IMR-90 (cell line): Measurements from ENCODE around the gene RNF32. TPM values are rescaled to one million over a fixed set of nuclear protein-coding genes. Genes with fewer than 3 reads are reported as not detected.

ENCODE experiments used
- ATAC-seq: fragments of 200-7000 bp; cut with Tn5 transposase; 2 replicates; pipeline ENCODE4 v1.9.1; 2020; ENCODE audit warnings: low read depth, mild to moderate bottlenecking, moderate library complexity
- BruUV-seq: library from RNA; stranded (reverse); fragments of 400-500 nt; replicated peaks from 2 replicates; lab custom pipeline; 2021; lab: Mats Ljungman, UMichigan
- CTCF ChIA-PET: fragments of 300-600 bp; formaldehyde crosslinking; extraction: SDS; loops from one replicate; lab custom pipeline; 2021; ENCODE audit warnings: antibody characterized with exemption; lab: Yijun Ruan, JAX
- POLR2A ChIA-PET: fragments of 300-600 bp; sonication (Branson Sonifier 250); formaldehyde crosslinking; loops from one replicate; lab custom pipeline; 2022; ENCODE audit warnings: antibody characterized with exemption; ENCODE audit not compliant: unreplicated experiment; lab: Charles Lee
- DNase-seq: peaks from one replicate; pipeline ENCODE4 v3.0.0; 2013
- H2AFZ ChIP-seq: replicated peaks from 2 replicates; pipeline ENCODE3; 2013; ENCODE audit warnings: low read length, mild to moderate bottlenecking; ENCODE audit not compliant: poor library complexity
- H2AK5ac ChIP-seq: 2 replicates; pipeline ENCODE4 v1.6.1; 2013; ENCODE audit warnings: low read depth, low read length, inconsistent platforms
- H2AK9ac ChIP-seq: replicated peaks from 2 replicates; pipeline ENCODE3; 2013; ENCODE audit warnings: mild to moderate bottlenecking, low read depth, low read length, moderate library complexity; ENCODE audit not compliant: poor library complexity
- H2BK120ac ChIP-seq: 2 replicates; pipeline ENCODE4 v1.6.1; 2013; ENCODE audit warnings: low read depth, low read length, inconsistent platforms
- H2BK15ac ChIP-seq: 3 replicates; pipeline ENCODE4 v1.6.1; 2013; ENCODE audit warnings: low read depth, low read length, inconsistent platforms
- H2BK20ac ChIP-seq: 2 replicates; pipeline ENCODE4 v1.6.1; 2013; ENCODE audit warnings: low read depth, mild to moderate bottlenecking, inconsistent platforms, low read length, moderate library complexity
- H2BK5ac ChIP-seq: 2 replicates; pipeline ENCODE4 v1.6.1; 2013; ENCODE audit warnings: mild to moderate bottlenecking, low read depth, low read length, inconsistent platforms; ENCODE audit not compliant: poor library complexity, severe bottlenecking
- H3K14ac ChIP-seq: replicated peaks from 2 replicates; pipeline ENCODE4 v1.6.1; 2013; ENCODE audit warnings: low read depth, low read length, inconsistent platforms
- H3K18ac ChIP-seq: 2 replicates; pipeline ENCODE4 v1.6.1; 2013; ENCODE audit warnings: low read depth, low read length, control low read depth
- H3K23ac ChIP-seq: 2 replicates; pipeline ENCODE4 v1.6.1; 2013; ENCODE audit warnings: low read depth, low read length, inconsistent platforms
- H3K27ac ChIP-seq: 2 replicates; pipeline ENCODE4 v1.5.1; 2013; ENCODE audit warnings: mild to moderate bottlenecking, control low read depth, low read length; ENCODE audit not compliant: insufficient read depth
- H3K27me3 ChIP-seq: 2 replicates; pipeline ENCODE4 v1.6.1; 2013; ENCODE audit warnings: low read length; ENCODE audit not compliant: control insufficient read depth, insufficient read depth
- H3K36me3 ChIP-seq: 2 replicates; pipeline ENCODE4 v1.6.1; 2013; ENCODE audit warnings: low read length, mixed read lengths; ENCODE audit not compliant: control insufficient read depth, insufficient read depth
- H3K4ac ChIP-seq: 2 replicates; pipeline ENCODE4 v1.6.1; 2013; ENCODE audit warnings: low read depth, low read length, inconsistent platforms
- H3K4me1 ChIP-seq: 2 replicates; pipeline ENCODE4 v1.6.1; 2013; ENCODE audit warnings: low read length, mixed read lengths; ENCODE audit not compliant: control insufficient read depth, insufficient read depth
- H3K4me2 ChIP-seq: 2 replicates; pipeline ENCODE4 v1.6.1; 2013; ENCODE audit warnings: low read depth, mild to moderate bottlenecking, control low read depth, low read length, moderate library complexity
- H3K4me3 ChIP-seq: 2 replicates; pipeline ENCODE4 v1.5.1; 2013; ENCODE audit warnings: low read depth, mild to moderate bottlenecking, control low read depth, low read length, moderate library complexity; ENCODE audit not compliant: insufficient read depth
- H3K56ac ChIP-seq: 2 replicates; pipeline ENCODE4 v1.6.1; 2013; ENCODE audit warnings: low read length, inconsistent platforms; ENCODE audit not compliant: insufficient read depth; ENCODE audit errors: extremely low read depth
- H3K79me1 ChIP-seq, 2 experiments: 2 replicates each; pipeline ENCODE4 v1.6.1; 2013; ENCODE audit warnings: low read length in 2 of 2, inconsistent platforms in 1 of 2, low read depth in 1 of 2
- H3K9ac ChIP-seq: 2 replicates; pipeline ENCODE4 v1.6.1; 2013; ENCODE audit warnings: low read depth, low read length, control low read depth
- H3K9me1 ChIP-seq: 2 replicates; pipeline ENCODE4 v1.6.1; 2013; ENCODE audit warnings: low read length, inconsistent platforms; ENCODE audit not compliant: insufficient read depth
- H3K9me3 ChIP-seq: 2 replicates; pipeline ENCODE4 v1.6.1; 2013; ENCODE audit warnings: low read length; ENCODE audit not compliant: control insufficient read depth, insufficient read depth
- H4K20me1 ChIP-seq: 2 replicates; pipeline ENCODE4 v1.6.1; 2013; ENCODE audit warnings: low read length, inconsistent platforms; ENCODE audit not compliant: insufficient read depth
- H4K5ac ChIP-seq: 2 replicates; pipeline ENCODE4 v1.6.1; 2013; ENCODE audit warnings: mild to moderate bottlenecking, low read depth, low read length, control low read depth
- H4K8ac ChIP-seq, 2 experiments: 2 replicates each; pipeline ENCODE4 v1.6.1; 2013; ENCODE audit warnings: low read depth in 2 of 2, low read length in 2 of 2, control low read depth in 1 of 2, inconsistent platforms in 1 of 2
- H4K91ac ChIP-seq: 2 replicates; pipeline ENCODE4 v1.6.1; 2013; ENCODE audit warnings: low read depth, low read length, inconsistent platforms; ENCODE audit not compliant: insufficient read depth
- CHD1 ChIP-seq: IDR thresholded peaks from 2 replicates; pipeline ENCODE4 v1.6.1; 2012; ENCODE audit warnings: low read depth, low read length, improper control_type of control experiment
- USF2 ChIP-seq: fragments of 150-350 bp; IDR thresholded peaks from 2 replicates; pipeline ENCODE4 v1.6.1; 2017; ENCODE audit warnings: mild to moderate bottlenecking, antibody characterized with exemption, low read length, low read depth
- WGBS, 2 experiments: methylation state at CpG; one replicate each; pipeline versions ENCODE4 v1.1.5 to v1.1.7; 2013; ENCODE audit warnings: missing lambda C conversion rate in 2 of 2; ENCODE audit not compliant: insufficient read length in 1 of 2; ENCODE audit errors: extremely low coverage in 2 of 2; 5-methylcytosine and 5-hydroxymethylcytosine counted together
- dilution Hi-C: fragments of 300-500 bp; cut with HindIII; formaldehyde crosslinking; loops from one replicate; pipeline ENCODE4 v1.14.3; 2018; ENCODE audit warnings: low sequenced_read_pairs; ENCODE audit not compliant: unreplicated experiment
- in situ Hi-C: fragments of 300-500 bp; cut with MboI; formaldehyde crosslinking; loops from 3 replicates; pipeline ENCODE4 v1.14.3; 2019; ENCODE audit warnings: low sequenced_read_pairs, inconsistent platforms, mixed read lengths
- intact Hi-C: fragments of 100-400 bp; cut with micrococcal nuclease; formaldehyde crosslinking; loops from 2 replicates; pipeline ENCODE4 v1.10.0; 2022
- polyA plus RNA-seq, 3 experiments: library from polyadenylated mRNA; depleted of rRNA; stranded (reverse); fragments of >200 nt; gene quantifications; 2 replicates each; pipeline ENCODE4 v1.2.3, GENCODE V29; 2012; ENCODE audit warnings: low replicate concordance in 1 of 3
- total RNA-seq: library from RNA; depleted of rRNA; stranded (reverse); fragments of >200 nt; gene quantifications from 2 replicates; pipeline ENCODE4 v1.2.3, GENCODE V29; 2012

The RNF32 gene
- total and polyA plus RNA-seq, 2 of the 4 experiments (the other 2 are of a cell fraction), result 0.36 to 0.63 TPM

- no peak overlapping the region for H2BK5ac ChIP-seq
- ATAC-seq (no peak), DNase-seq (no peak)
- no peak overlapping the region for H3K4me3 ChIP-seq
- CTCF ChIA-PET, result no interaction called here
- no peaks in the 10 kb centered on the region for H3K79me1 ChIP-seq
- no peak overlapping the region for H4K8ac ChIP-seq
- no peak overlapping the region for H2AK5ac ChIP-seq
- TF ChIP-seq CHD1, result no peak
- no peak for TF ChIP-seq USF2
- no peak overlapping the region for H3K56ac ChIP-seq
- H3K4ac ChIP-seq, result no peak overlapping the region
- WGBS, 2 experiments, result 47% methylated on average over 3 of the region's 17 CpGs; no CpG with 5 or more reads in 1 of the 2 experiments
- no peaks in the 10 kb centered on the region for H3K9me1 ChIP-seq
- H4K20me1 ChIP-seq, result no peaks in the 10 kb centered on the region
- no peak overlapping the region for H3K23ac ChIP-seq
- in situ Hi-C loops (no loop called here), intact Hi-C loops (no loop called here), dilution Hi-C loops (no loop called here)
- no peak overlapping the region for H4K91ac ChIP-seq
- no peak overlapping the region for H2BK120ac ChIP-seq
- no peak overlapping the region for H3K9ac ChIP-seq
- no peak overlapping the region for H4K5ac ChIP-seq
- POLR2A ChIA-PET, result no interaction called here
- H3K27me3 ChIP-seq, result peaks cover 16% of the 10 kb centered on the region
- H3K9me3 ChIP-seq, result no peaks in the 10 kb centered on the region
- H3K14ac ChIP-seq, result no peak overlapping the region
- no peak overlapping the region for H2AK9ac ChIP-seq
- no peak overlapping the region for H2BK20ac ChIP-seq
- H2BK15ac ChIP-seq, result no peak overlapping the region
- H3K4me1 ChIP-seq, result no peaks in the 10 kb centered on the region
- H3K27ac ChIP-seq, result no peak overlapping the region
- no TSS peak for BruUV-seq
- H3K36me3 ChIP-seq, result no peaks in the 10 kb centered on the region
- no peak overlapping the region for H3K18ac ChIP-seq
- no peak overlapping the region for H3K4me2 ChIP-seq
- H2AFZ ChIP-seq, result no peak overlapping the region
Observed at GRCh38 chr7:156611014-156612010, 29.3 kb upstream of the RNF32 start.
